CD14-positive monocyte (primary cell): ENCODE measurements around the gene ARF5. TPM values are rescaled to one million over a fixed set of nuclear protein-coding genes. Genes with fewer than 3 reads are reported as not detected.

ENCODE experiments used
- DNase-seq, 3 donors: peaks; one replicate each; pipeline ENCODE4 v3.0.0-alpha.2; 2011 to 2022
- H2AFZ ChIP-seq: 2 replicates; pipeline ENCODE4 v1.6.0; 2012; ENCODE audit warnings: mild to moderate bottlenecking, low read depth, low read length, inconsistent platforms; ENCODE audit not compliant: insufficient read depth, poor library complexity, severe bottlenecking
- H3K27ac ChIP-seq, 2 donors: 1 replicate in 1 of 2; 2 replicates in 1 of 2; pipeline ENCODE4 v1.5.1; 2012 to 2013; ENCODE audit warnings: low read length in 2 of 2, control low read depth in 1 of 2, inconsistent platforms in 1 of 2, low read depth in 1 of 2, mild to moderate bottlenecking in 1 of 2
- H3K27me3 ChIP-seq, 2 donors: one replicate each; pipeline versions ENCODE4 v1.6.0 to v1.6.1; 2011 to 2013; ENCODE audit warnings: low read length in 2 of 2; ENCODE audit not compliant: control insufficient read depth in 2 of 2, insufficient read depth in 2 of 2
- H3K36me3 ChIP-seq, 2 donors: replicated peaks in 1 of 2; 1 replicate in 1 of 2; 2 replicates in 1 of 2; pipeline versions ENCODE4 v1.5.1 to v1.6.1; 2012 to 2013; ENCODE audit warnings: low read length in 2 of 2, control low read depth in 1 of 2, inconsistent platforms in 1 of 2, mild to moderate bottlenecking in 1 of 2; ENCODE audit not compliant: insufficient read depth in 2 of 2, control insufficient read depth in 1 of 2
- H3K4me1 ChIP-seq, 2 donors: 1 replicate in 1 of 2; 2 replicates in 1 of 2; pipeline versions ENCODE4 v1.5.1 to v1.6.1; 2012 to 2013; ENCODE audit warnings: low read length in 2 of 2, control low read depth in 1 of 2, inconsistent platforms in 1 of 2, mild to moderate bottlenecking in 1 of 2, moderate library complexity in 1 of 2; ENCODE audit not compliant: insufficient read depth in 2 of 2, control insufficient read depth in 1 of 2
- H3K4me2 ChIP-seq: replicated peaks from 2 replicates; pipeline ENCODE3; 2012; ENCODE audit warnings: low read length, moderate library complexity, mild to moderate bottlenecking; ENCODE audit not compliant: poor library complexity, severe bottlenecking; ENCODE audit errors: extremely low read depth
- H3K4me3 ChIP-seq, 3 experiments: fragments of 200-600 bp in 1 of 3; sonication (generic) in 1 of 3; replicated peaks in 1 of 3; 1 replicate in 2 of 3; 2 replicates in 1 of 3; pipeline ENCODE4 v1.5.1; 2011 to 2013; ENCODE audit warnings: low read length in 3 of 3, mild to moderate bottlenecking in 3 of 3, control low read depth in 2 of 3, low read depth in 2 of 3, inconsistent platforms in 1 of 3, moderate library complexity in 1 of 3
- H3K79me2 ChIP-seq: 2 replicates; pipeline ENCODE4 v1.6.0; 2012; ENCODE audit warnings: mild to moderate bottlenecking, control low read depth, inconsistent platforms, low read length, moderate library complexity; ENCODE audit not compliant: insufficient read depth
- H3K9ac ChIP-seq: 2 replicates; pipeline ENCODE4 v1.6.0; 2017; ENCODE audit warnings: low read length, mild to moderate bottlenecking; ENCODE audit not compliant: insufficient read depth, poor library complexity, severe bottlenecking
- H3K9me3 ChIP-seq, 2 donors: replicated peaks in 1 of 2; 1 replicate in 1 of 2; 2 replicates in 1 of 2; pipeline versions ENCODE4 v1.5.1 to v1.6.1; 2012 to 2013; ENCODE audit warnings: low read length in 2 of 2, control low read depth in 1 of 2; ENCODE audit not compliant: control insufficient read depth in 1 of 2, insufficient read depth in 1 of 2
- H4K20me1 ChIP-seq: 2 replicates; pipeline ENCODE4 v1.6.0; 2012; ENCODE audit warnings: mild to moderate bottlenecking, low read length, control low read depth, moderate library complexity; ENCODE audit not compliant: insufficient read depth
- H3K27ac Mint-ChIP-seq, 7 donors: one replicate each; pipeline ENCODE4 v1.8.0; 2020; ENCODE audit warnings: mild to moderate bottlenecking in 7 of 7, mixed read lengths in 7 of 7, moderate library complexity in 6 of 7, inconsistent platforms in 2 of 7
- H3K27me3 Mint-ChIP-seq, 3 donors: one replicate each; pipeline ENCODE4 v1.8.0; 2021 to 2022; ENCODE audit warnings: low read depth in 3 of 3, mild to moderate bottlenecking in 3 of 3, mixed read lengths in 3 of 3, moderate library complexity in 3 of 3, inconsistent platforms in 1 of 3
- H3K36me3 Mint-ChIP-seq, 2 donors: one replicate each; pipeline ENCODE4 v1.8.0; 2020; ENCODE audit warnings: mixed read lengths in 2 of 2, inconsistent platforms in 1 of 2, mild to moderate bottlenecking in 1 of 2
- H3K4me1 Mint-ChIP-seq: one replicate; pipeline ENCODE4 v1.8.0; 2020; ENCODE audit warnings: mild to moderate bottlenecking, mixed read lengths
- H3K4me3 Mint-ChIP-seq, 2 donors: one replicate each; pipeline ENCODE4 v1.8.0; 2020; ENCODE audit warnings: mild to moderate bottlenecking in 2 of 2, mixed read lengths in 2 of 2, moderate library complexity in 1 of 2
- H3K9me3 Mint-ChIP-seq, 7 donors: one replicate each; pipeline ENCODE4 v1.8.0; 2020 to 2022; ENCODE audit warnings: mixed read lengths in 7 of 7, mild to moderate bottlenecking in 6 of 7, moderate library complexity in 6 of 7, inconsistent platforms in 2 of 7
- WGBS: methylation state at CpG from one replicate; pipeline ENCODE4 v1.1.5; 2013; ENCODE audit warnings: missing lambda C conversion rate; ENCODE audit not compliant: insufficient coverage; 5-methylcytosine and 5-hydroxymethylcytosine counted together
- intact Hi-C, 2 donors: fragments of 100-400 bp; cut with micrococcal nuclease; formaldehyde crosslinking; loops; one replicate each; pipeline versions ENCODE4 v1.15.0 to v1.15.1; 2023
- polyA plus RNA-seq, 3 donors: library from polyadenylated mRNA; depleted of rRNA in 1 of 3; unstranded in 2 of 3; stranded (reverse) in 1 of 3; fragments of 300-500 nt in 2 of 3; fragments of >200 nt in 1 of 3; fragmentation: Illumina TruSeq in 2 of 3; gene quantifications; 1 replicate in 2 of 3; 2 replicates in 1 of 3; pipeline ENCODE4 v1.2.3, GENCODE V29; 2012 to 2021
- TF ChIP-seq, protein P1 (sequence below): fragments of 200-600 bp; IDR thresholded peaks from one replicate; pipeline ENCODE4 v1.8.0; 2022; ENCODE audit warnings: antibody characterized with exemption, mild to moderate bottlenecking

The ARF5 gene
- polyA plus RNA-seq, 3 donors = 278 to 408 (median 313) TPM

- Histone ChIP-seq H3K27me3 (no peaks in the 10 kb centered on the region), H3K4me3 (no peak overlapping the region), H3K9ac (no peak overlapping the region), H3K79me2 (no peaks in the 10 kb centered on the region), H3K4me2 (no peak overlapping the region), H3K4me1 (no peaks in the 10 kb centered on the region), H3K9me3 (no peaks in the 10 kb centered on the region), H3K27ac (no peak overlapping the region), H4K20me1 (no peaks in the 10 kb centered on the region), H2AFZ (no peak overlapping the region), H3K36me3 (peaks cover 0 to 10% of the 10 kb centered on the region in 2 donors)
- TF ChIP-seq, protein P1, sequence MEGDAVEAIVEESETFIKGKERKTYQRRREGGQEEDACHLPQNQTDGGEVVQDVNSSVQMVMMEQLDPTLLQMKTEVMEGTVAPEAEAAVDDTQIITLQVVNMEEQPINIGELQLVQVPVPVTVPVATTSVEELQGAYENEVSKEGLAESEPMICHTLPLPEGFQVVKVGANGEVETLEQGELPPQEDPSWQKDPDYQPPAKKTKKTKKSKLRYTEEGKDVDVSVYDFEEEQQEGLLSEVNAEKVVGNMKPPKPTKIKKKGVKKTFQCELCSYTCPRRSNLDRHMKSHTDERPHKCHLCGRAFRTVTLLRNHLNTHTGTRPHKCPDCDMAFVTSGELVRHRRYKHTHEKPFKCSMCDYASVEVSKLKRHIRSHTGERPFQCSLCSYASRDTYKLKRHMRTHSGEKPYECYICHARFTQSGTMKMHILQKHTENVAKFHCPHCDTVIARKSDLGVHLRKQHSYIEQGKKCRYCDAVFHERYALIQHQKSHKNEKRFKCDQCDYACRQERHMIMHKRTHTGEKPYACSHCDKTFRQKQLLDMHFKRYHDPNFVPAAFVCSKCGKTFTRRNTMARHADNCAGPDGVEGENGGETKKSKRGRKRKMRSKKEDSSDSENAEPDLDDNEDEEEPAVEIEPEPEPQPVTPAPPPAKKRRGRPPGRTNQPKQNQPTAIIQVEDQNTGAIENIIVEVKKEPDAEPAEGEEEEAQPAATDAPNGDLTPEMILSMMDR = no peak
- Mint-ChIP-seq H3K27ac (no peak overlapping the region), H3K36me3 (peaks cover 7 to 8% of the 10 kb centered on the region in 2 donors), H3K4me3 (no peak overlapping the region), H3K27me3 (no peaks in the 10 kb centered on the region), H3K4me1 (no peaks in the 10 kb centered on the region), H3K9me3 (peaks cover 0 to 4% (median 2%) of the 10 kb centered on the region in 7 donors)
- 100% methylated on average over 1 of the region's 3 CpGs for WGBS
- intact Hi-C loops = no loop called here
- no peak for DNase-seq
Observed at GRCh38 chr7:127571741-127572505, 16.3 kb upstream of the ARF5 start.

GRCh38 chr7:127578036-127578684, 10.1 kb upstream of the ARF5 start:
- no peak for DNase-seq
- no peaks in the 10 kb centered on the region for H3K9me3 ChIP-seq
- Mint-ChIP-seq H3K4me3 (no peak overlapping the region), H3K36me3 (peaks cover 46 to 51% of the 10 kb centered on the region in 2 donors), H3K4me1 (peaks cover 23% of the 10 kb centered on the region), H3K27me3 (peaks cover 0 to 2% (median 2%) of the 10 kb centered on the region in 3 donors), H3K9me3 (no peaks in the 10 kb centered on the region), H3K27ac (no peak overlapping the region)
- no peak overlapping the region for H3K4me3 ChIP-seq
- H3K4me2 ChIP-seq = no peak overlapping the region
- TF ChIP-seq, protein P1 = no peak
- H3K4me1 ChIP-seq = peaks cover 4 to 11% of the 10 kb centered on the region in 2 donors
- 89% methylated on average over 5 of the region's 5 CpGs for WGBS
- no peak overlapping the region for H3K9ac ChIP-seq
- intact Hi-C loops = no loop called here
- H3K79me2 ChIP-seq = peaks cover 15% of the 10 kb centered on the region
- no peak overlapping the region for H3K27ac ChIP-seq
- H2AFZ ChIP-seq = no peak overlapping the region
- H3K27me3 ChIP-seq = no peaks in the 10 kb centered on the region
- H3K36me3 ChIP-seq = peaks cover 27 to 68% of the 10 kb centered on the region in 2 donors
- peaks cover 46% of the 10 kb centered on the region for H4K20me1 ChIP-seq
